Panc1 (cell line): ENCODE data around the gene CXCR5.
"Not testable (repeated sequence)": the region's sequence is repeated elsewhere in the genome, so short reads cannot be mapped to it uniquely, and the experiment has no call there.

Source experiments
- POLR2AphosphoS5 ChIP-seq: IDR thresholded peaks from 2 replicates; pipeline ENCODE4 v1.6.1; 2012; ENCODE audit warnings: mild to moderate bottlenecking, low read depth, low read length, moderate library complexity
- TCF7L2 ChIP-seq: IDR thresholded peaks from 2 replicates; pipeline ENCODE4 v1.6.1; 2011; ENCODE audit warnings: mild to moderate bottlenecking, low read depth, low read length, inconsistent platforms
- TF ChIP-seq, protein P1 (sequence below): fragments of 450-650 bp; IDR thresholded peaks from 2 replicates; pipeline ENCODE4 v1.5.1; 2017; ENCODE audit warnings: mild to moderate bottlenecking
- TF ChIP-seq, protein P2 (sequence below), 2 experiments: IDR thresholded peaks; 2 replicates each; pipeline ENCODE4 v1.6.1; 2011 to 2012; ENCODE audit warnings: low read depth in 2 of 2, control low read depth in 1 of 2, low read length in 1 of 2, mild to moderate bottlenecking in 1 of 2, moderate library complexity in 1 of 2; ENCODE audit not compliant: insufficient read depth in 1 of 2

DNA sequence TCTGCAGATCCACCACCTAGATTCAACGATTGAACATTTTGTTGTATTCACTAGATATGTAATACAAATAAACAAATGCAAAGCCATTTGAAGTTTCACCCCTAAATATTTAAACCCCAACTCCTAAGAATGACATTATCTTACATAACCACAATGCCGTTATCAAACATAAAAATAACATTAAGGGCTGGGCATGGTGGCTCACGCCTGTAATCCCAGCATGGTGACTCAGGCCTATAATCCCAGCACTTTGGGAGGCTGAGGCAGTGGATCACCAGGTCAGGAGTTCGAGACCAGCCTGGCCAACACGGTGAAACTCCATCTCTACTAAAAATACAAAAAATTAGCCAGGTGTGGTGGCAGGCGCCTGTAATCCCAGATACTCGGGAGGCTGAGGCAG, 40.8 kb upstream of the CXCR5 start:
- TF ChIP-seq, protein P1, sequence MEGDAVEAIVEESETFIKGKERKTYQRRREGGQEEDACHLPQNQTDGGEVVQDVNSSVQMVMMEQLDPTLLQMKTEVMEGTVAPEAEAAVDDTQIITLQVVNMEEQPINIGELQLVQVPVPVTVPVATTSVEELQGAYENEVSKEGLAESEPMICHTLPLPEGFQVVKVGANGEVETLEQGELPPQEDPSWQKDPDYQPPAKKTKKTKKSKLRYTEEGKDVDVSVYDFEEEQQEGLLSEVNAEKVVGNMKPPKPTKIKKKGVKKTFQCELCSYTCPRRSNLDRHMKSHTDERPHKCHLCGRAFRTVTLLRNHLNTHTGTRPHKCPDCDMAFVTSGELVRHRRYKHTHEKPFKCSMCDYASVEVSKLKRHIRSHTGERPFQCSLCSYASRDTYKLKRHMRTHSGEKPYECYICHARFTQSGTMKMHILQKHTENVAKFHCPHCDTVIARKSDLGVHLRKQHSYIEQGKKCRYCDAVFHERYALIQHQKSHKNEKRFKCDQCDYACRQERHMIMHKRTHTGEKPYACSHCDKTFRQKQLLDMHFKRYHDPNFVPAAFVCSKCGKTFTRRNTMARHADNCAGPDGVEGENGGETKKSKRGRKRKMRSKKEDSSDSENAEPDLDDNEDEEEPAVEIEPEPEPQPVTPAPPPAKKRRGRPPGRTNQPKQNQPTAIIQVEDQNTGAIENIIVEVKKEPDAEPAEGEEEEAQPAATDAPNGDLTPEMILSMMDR: not testable (repeated sequence)
- TF ChIP-seq POLR2AphosphoS5, TCF7L2: not testable (repeated sequence)
- TF ChIP-seq, protein P2, sequence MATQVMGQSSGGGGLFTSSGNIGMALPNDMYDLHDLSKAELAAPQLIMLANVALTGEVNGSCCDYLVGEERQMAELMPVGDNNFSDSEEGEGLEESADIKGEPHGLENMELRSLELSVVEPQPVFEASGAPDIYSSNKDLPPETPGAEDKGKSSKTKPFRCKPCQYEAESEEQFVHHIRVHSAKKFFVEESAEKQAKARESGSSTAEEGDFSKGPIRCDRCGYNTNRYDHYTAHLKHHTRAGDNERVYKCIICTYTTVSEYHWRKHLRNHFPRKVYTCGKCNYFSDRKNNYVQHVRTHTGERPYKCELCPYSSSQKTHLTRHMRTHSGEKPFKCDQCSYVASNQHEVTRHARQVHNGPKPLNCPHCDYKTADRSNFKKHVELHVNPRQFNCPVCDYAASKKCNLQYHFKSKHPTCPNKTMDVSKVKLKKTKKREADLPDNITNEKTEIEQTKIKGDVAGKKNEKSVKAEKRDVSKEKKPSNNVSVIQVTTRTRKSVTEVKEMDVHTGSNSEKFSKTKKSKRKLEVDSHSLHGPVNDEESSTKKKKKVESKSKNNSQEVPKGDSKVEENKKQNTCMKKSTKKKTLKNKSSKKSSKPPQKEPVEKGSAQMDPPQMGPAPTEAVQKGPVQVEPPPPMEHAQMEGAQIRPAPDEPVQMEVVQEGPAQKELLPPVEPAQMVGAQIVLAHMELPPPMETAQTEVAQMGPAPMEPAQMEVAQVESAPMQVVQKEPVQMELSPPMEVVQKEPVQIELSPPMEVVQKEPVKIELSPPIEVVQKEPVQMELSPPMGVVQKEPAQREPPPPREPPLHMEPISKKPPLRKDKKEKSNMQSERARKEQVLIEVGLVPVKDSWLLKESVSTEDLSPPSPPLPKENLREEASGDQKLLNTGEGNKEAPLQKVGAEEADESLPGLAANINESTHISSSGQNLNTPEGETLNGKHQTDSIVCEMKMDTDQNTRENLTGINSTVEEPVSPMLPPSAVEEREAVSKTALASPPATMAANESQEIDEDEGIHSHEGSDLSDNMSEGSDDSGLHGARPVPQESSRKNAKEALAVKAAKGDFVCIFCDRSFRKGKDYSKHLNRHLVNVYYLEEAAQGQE (IDR thresholded peaks at IDR 0.05; ENCODE audit: insufficient read depth in 1 of 2, low read depth in 2 of 2, low read length in 1 of 2): not testable (repeated sequence)
